GM21367 (cell line): ENCODE data around the gene PPP3CA.
A peak's percentile ranks its signal among the peaks of the same experiment; 100 is the strongest.
"Not testable (repeated sequence)": the region's sequence is repeated elsewhere in the genome, so short reads cannot be mapped to it uniquely, and the experiment has no call there.

ENCODE experiments used
- ATAC-seq: cut with Tn5 transposase; IDR thresholded peaks from one replicate; pipeline ENCODE4 v1.9.1; 2021; ENCODE audit not compliant: unreplicated experiment

The PPP3CA gene

DNA sequence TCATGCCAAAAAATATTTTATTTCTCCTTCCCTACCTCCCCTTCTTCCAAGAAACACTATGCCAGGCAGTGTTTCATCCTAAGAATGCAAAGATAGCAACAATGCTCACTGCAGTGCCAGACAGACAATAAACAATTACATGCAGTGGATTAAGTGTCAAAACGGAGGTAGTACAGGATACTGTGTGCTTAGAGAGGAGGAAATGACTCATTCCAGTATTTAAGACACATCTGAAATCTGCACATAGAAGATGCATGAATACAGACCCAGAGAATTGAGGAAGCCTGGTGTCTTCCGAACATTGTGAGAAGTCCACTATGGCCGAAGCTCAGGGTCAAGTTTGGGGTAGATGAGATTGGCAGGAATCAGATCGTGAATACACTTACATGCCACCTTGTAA is 326.4 kb downstream of the PPP3CA start:
- ATAC-seq, result peak; percentile 56

DNA sequence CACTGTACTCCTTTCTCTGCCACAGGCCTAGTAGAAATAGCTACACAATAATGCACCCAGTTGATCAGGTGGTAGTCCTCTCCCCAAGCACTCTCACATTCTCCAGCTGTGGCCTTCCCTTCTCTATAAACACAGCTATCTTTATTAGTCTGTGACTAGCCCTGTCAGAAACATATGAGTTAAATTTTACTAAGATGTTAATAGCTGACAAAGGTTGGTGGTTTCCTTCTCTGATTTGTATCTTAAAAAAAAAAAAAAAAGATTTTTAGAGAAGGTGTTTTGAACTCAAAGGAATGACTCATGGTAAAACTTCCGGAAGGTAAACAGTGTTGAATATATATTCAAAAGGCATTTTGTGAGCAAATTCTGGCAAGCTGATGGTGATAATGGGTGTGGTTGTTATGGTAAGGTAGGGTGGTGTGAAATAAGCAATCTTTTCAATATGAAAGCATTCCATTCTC is 327.4 kb downstream of the PPP3CA start:
- peak; percentile 36 for ATAC-seq

DNA sequence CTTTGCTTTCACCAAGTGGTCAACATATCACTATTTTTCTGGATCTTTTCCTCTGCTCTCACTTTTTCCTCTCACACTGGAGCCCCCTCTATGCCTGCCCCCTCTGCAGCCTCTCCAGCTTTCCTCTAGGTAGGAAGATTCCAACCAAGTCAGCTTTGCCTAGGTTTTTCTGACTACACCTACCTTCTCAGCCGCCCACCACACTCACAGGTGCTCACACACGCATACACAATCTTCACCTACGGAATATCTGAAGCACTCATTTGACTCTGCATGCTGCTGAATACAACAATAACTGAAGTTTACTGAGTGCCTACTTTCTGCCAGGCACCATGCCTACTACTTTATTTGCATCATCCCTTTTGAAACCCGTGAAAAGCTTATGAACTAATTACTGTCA is 328.0 kb downstream of the PPP3CA start:
- ATAC-seq, result no peak

GRCh38 chr4:101018836-101019235 is 328.5 kb downstream of the PPP3CA start:
- peak; percentile 66 for ATAC-seq

GRCh38 chr4:101014417-101014816 is 332.9 kb downstream of the PPP3CA start:
- ATAC-seq, result peak; percentile 32

DNA sequence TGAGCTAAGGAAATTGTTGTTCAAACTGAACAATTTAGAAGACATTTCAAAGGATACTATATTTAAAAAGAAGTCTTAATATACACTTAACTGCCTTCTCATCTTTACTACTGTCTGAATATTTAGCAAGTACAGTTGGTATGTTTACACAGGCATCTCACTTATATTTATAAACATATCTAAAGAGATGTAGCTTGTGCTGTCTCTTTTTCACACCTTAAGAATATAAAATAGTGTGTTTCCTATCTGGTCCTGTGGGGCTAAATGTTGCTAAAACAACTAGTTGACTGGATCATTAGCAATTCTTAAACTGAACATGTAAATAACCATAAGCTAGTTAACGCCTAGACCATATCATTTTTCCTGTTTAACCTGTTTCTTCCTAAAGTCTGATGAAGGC is 336.3 kb downstream of the PPP3CA start:
- no peak for ATAC-seq

GRCh38 chr4:101009471-101009870 is 337.9 kb downstream of the PPP3CA start:
- ATAC-seq, result peak; percentile 76

DNA sequence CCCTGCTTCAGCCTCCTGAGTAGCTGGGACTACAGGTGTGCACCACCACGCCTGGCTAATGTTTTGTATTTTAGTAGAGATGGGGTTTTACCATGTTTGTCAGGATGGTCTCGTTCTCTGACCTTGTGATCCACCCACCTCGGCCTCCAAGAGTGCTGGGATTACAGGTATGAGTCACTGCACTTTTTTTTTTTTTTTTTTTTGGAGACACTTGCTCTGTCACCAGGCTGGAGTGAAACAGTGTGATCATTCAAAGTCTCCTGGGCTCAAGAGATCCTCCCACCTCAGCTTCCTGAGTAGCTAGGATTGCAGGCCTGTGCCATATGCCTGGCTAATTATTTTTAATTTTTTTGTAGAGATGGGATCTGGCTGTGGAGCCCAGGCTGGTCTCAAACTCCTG is 338.8 kb downstream of the PPP3CA start:
- no peak for ATAC-seq

GRCh38 chr4:101005659-101006058 is 341.7 kb downstream of the PPP3CA start:
- no peak for ATAC-seq

GRCh38 chr4:101000496-101000895 is 346.8 kb downstream of the PPP3CA start:
- no peak for ATAC-seq

DNA sequence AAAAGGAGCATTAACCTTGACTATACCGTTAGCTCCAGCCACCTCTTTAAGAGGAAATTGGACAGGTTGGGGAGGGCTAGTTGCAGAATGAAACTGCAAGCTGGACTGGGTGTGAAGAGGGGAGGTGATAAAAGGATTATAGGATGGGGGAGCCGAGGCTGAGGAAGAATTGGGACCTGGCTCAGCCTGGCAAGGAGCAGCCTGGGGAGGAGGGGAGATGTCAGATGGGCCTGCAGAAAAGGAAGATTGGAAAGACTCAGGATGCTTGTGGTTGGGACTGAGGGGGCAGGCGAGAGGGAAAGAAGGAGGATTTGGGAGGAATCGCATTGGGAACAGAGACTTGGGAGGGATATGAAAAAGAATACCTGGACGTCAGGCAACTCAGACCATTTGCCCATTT is 351.7 kb downstream of the PPP3CA start:
- ATAC-seq, result no peak

DNA sequence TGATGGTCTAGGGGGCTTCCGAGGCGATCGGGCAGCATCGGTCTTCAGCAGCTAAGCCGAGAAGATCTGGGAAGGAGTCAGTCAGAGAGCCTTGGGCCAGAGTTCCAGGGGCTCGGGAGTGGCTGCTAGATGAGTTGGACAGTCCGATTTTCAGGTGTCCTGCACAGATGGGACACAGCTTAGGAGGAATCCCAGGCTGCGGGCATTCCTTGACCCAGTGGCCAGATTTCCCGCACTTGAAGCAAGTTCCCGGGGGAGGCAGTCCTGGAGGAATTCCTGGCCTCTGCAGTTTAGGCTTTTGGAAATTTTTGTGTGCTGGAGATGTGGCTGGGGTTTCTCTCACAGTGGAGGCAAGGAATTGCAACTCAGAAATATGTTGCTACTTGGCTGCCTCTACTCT is 352.3 kb downstream of the PPP3CA start:
- not testable (repeated sequence) for ATAC-seq

GRCh38 chr4:100991332-100992069 is 355.8 kb downstream of the PPP3CA start:
- ATAC-seq, result not testable (repeated sequence)

- ATAC-seq, result no peak
These were observed 357.9 kb downstream of the PPP3CA start for GRCh38 chr4:100989401-100989800.

- no peak for ATAC-seq
These were observed 358.4 kb downstream of the PPP3CA start for GRCh38 chr4:100988876-100989275.

DNA sequence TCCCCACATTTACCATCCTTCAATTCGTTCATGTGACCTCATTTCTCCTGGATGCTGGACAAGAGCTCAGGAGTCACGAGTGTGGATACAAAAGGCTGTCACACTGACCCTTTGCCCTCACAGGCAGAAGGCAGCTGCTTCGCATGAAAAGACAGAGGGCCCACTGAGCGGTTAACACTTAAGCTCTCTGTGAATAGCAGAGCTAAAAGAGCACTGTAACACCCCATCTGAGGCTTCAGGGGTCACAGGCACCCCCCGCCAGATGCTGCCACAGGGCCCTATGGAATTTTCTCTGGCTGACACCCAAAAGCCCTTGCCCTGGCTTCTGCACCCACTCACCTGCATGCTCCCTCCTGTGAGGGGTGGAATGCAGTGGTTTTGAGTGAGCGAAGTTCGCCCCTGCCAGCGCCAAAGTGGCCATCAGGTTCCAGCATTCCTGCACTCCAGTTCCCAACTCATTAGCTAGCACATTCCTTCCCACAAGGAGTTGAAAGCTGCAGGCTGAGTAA is 360.9 kb downstream of the PPP3CA start:
- no peak for ATAC-seq

DNA sequence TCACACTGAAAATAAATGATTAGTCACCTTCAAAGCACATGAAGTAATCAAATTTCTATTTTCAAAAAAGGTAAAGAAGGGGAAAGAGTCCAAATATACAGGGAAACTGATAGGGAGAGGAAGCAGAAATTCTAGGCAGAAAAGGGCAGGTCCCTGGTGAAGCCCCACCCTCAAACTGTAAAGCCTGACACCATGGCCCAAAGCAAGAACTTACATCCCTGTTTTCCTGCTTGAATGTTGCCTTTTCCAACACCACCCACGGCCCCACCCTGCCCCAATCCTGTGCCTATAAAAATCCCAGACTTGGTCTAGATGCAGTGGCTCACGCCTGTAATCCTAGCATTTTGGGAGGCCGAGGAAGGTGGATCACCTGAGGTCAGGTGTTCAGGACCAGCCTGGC is 361.8 kb downstream of the PPP3CA start:
- no peak for ATAC-seq

DNA sequence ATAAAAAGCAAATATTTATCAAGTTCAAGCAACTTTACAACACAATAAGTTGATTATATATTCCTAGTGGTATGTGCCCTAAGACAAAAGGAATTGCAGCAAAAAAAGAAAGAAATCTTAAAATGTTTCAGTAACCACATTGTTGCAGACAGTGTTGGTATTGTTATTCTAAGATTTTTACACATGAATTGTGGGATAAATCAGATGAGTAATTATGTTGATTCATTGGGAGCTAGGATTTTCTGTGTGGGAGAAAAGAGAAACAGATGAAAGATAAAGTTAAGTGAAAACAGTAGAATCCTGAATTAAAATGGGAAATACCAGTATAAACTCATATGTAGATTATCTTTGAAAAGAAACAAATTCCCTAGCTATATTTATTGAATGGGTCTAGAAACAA is 362.4 kb downstream of the PPP3CA start:
- ATAC-seq, result no peak

GRCh38 chr4:100983426-100983825 is 363.9 kb downstream of the PPP3CA start:
- ATAC-seq, result no peak

GRCh38 chr4:100982345-100982744 is 365.0 kb downstream of the PPP3CA start:
- no peak for ATAC-seq

GRCh38 chr4:100981447-100982204 is 365.7 kb downstream of the PPP3CA start:
- ATAC-seq, result no peak

DNA sequence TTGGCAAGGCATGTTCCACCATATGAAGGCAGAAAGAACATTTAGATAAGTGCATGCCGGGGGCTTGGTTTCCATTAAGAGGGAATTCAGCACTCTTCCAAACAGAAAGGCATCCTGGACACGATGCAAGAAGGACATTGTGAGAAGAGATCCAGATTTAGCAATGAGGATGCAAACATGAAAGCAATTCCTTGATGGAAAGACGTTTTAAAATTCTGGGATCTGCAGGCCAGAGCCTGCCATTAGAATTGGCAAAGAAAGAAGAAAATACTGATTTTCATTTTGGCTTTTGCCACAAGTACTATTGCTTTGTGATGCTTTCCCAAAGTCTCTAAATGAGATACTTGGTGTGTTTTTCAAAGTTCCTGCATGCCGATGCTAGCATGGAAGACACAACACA is 367.6 kb downstream of the PPP3CA start:
- ATAC-seq, result no peak
